HG03432 (cell line): ENCODE results near the gene MRPL16.

Experiments
- ATAC-seq: cut with Tn5 transposase; IDR thresholded peaks from one replicate; pipeline ENCODE4 v1.9.1; 2021; ENCODE audit warnings: mild to moderate bottlenecking, moderate library complexity; ENCODE audit not compliant: unreplicated experiment

Gene MRPL16

GRCh38 chr11:59773083-59773440 is 37.5 kb downstream of the MRPL16 start:
- ATAC-seq, result no peak

GRCh38 chr11:59771605-59772004 is 39.0 kb downstream of the MRPL16 start:
- ATAC-seq, result no peak

GRCh38 chr11:59770869-59771268 is 39.7 kb downstream of the MRPL16 start:
- ATAC-seq, result no peak

GRCh38 chr11:59770319-59770718 is 40.3 kb downstream of the MRPL16 start:
- no peak for ATAC-seq

- ATAC-seq, result no peak
Measured at GRCh38 chr11:59769828-59770227, 40.8 kb downstream of the MRPL16 start.

GRCh38 chr11:59769111-59769510 is 41.5 kb downstream of the MRPL16 start:
- ATAC-seq, result no peak

- no peak for ATAC-seq
Measured at GRCh38 chr11:59767225-59767611, 43.4 kb downstream of the MRPL16 start.

- no peak for ATAC-seq
Measured at GRCh38 chr11:59766542-59767224, 43.9 kb downstream of the MRPL16 start.

GRCh38 chr11:59765068-59765735 is 45.4 kb downstream of the MRPL16 start:
- no peak for ATAC-seq

- ATAC-seq, result no peak
Measured at GRCh38 chr11:59761993-59762392, 48.6 kb downstream of the MRPL16 start.

GRCh38 chr11:59760771-59761170 is 49.8 kb downstream of the MRPL16 start:
- no peak for ATAC-seq

GRCh38 chr11:59759900-59760299 is 50.7 kb downstream of the MRPL16 start:
- ATAC-seq, result no peak

GRCh38 chr11:59758401-59759037 is 52.1 kb downstream of the MRPL16 start:
- ATAC-seq, result no peak

- no peak for ATAC-seq
Measured at GRCh38 chr11:59756845-59757244, 53.7 kb downstream of the MRPL16 start.

- ATAC-seq, result no peak
Measured at GRCh38 chr11:59756558-59756840, 54.1 kb downstream of the MRPL16 start.
